Measurements from ENCODE around the gene PCSK4. TPM values are rescaled to one million over a fixed set of nuclear protein-coding genes. Genes with fewer than 3 reads are reported as not detected.

Gene PCSK4
- total RNA-seq, 2 donors from 2014 or later: 13.3 to 16.6 TPM

DNA sequence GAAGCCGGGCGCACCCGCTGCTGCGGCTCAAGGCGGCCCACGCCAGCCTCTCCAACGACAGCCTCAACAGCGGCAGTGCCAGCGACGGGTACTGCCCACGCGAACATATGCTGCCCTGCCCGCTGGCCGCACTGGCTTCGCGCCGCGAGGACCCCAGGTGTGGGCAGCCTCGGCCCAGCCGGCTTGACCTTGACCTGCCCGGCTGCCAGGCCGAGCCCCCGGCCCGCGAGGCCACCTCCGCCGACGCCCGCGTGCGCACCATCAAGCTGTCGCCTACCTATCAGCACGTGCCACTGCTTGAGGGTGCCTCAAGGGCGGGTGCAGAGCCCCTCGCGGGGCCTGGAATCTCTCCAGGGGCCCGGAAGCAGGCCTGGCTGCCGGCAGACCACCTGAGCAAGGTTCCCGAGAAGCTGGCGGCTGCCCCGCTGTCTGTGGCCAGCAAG lies 24.1 kb downstream of the PCSK4 start:
- H3K4me1 Mint-ChIP-seq (ENCODE audit: low read depth): peaks cover 4% of the 10 kb centered on the region
- H3K27me3 Mint-ChIP-seq (ENCODE audit: low read depth): peaks cover 2% of the 10 kb centered on the region
- H3K4me3 Mint-ChIP-seq: no peak overlapping the region
- H3K36me3 Mint-ChIP-seq (ENCODE audit: insufficient read depth in 2 of 2): no peaks in the 10 kb centered on the region
- no peak overlapping the region for H3K27ac Mint-ChIP-seq
- DNase-seq (no peak), ATAC-seq (replicated peaks in 1 of 2) (no peak)
- H3K9me3 Mint-ChIP-seq: no peaks in the 10 kb centered on the region

- Mint-ChIP-seq H3K36me3 (ENCODE audit: insufficient read depth in 2 of 2) (no peaks in the 10 kb centered on the region), H3K4me3 (no peak overlapping the region), H3K27me3 (ENCODE audit: low read depth) (no peaks in the 10 kb centered on the region), H3K9me3 (no peaks in the 10 kb centered on the region), H3K4me1 (ENCODE audit: low read depth) (peaks cover 4% of the 10 kb centered on the region), H3K27ac (no peak overlapping the region)
- ATAC-seq (replicated peaks in 1 of 2) (peak in 1 of 2 donors; percentile 48), DNase-seq (peak; percentile 47 to 65)
These were observed 24.7 kb downstream of the PCSK4 start for GRCh38 chr19:1465191-1466016.

DNA sequence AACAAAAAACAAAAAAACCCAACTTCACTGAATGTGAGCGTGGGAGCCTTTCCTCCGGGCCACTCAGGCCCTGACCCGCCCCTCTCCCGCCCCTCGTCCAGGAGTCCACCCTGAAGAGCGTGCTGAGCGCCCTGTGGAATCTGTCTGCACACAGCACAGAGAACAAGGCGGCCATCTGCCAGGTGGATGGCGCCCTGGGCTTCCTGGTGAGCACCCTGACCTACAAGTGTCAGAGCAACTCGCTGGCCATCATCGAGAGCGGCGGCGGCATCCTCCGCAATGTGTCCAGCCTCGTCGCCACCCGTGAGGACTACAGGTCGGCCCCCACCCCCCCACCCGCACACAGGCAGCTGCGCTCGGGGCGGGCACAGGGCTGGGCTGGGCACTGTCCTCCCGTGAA lies 28.3 kb downstream of the PCSK4 start:
- Mint-ChIP-seq H3K27me3 (ENCODE audit: low read depth) (peaks cover 6% of the 10 kb centered on the region), H3K4me3 (no peak overlapping the region), H3K9me3 (no peaks in the 10 kb centered on the region), H3K4me1 (ENCODE audit: low read depth) (peaks cover 10% of the 10 kb centered on the region), H3K36me3 (ENCODE audit: insufficient read depth in 2 of 2) (no peaks in the 10 kb centered on the region), H3K27ac (no peak overlapping the region)
- ATAC-seq (replicated peaks in 1 of 2): no peak
- DNase-seq: no peak

DNA sequence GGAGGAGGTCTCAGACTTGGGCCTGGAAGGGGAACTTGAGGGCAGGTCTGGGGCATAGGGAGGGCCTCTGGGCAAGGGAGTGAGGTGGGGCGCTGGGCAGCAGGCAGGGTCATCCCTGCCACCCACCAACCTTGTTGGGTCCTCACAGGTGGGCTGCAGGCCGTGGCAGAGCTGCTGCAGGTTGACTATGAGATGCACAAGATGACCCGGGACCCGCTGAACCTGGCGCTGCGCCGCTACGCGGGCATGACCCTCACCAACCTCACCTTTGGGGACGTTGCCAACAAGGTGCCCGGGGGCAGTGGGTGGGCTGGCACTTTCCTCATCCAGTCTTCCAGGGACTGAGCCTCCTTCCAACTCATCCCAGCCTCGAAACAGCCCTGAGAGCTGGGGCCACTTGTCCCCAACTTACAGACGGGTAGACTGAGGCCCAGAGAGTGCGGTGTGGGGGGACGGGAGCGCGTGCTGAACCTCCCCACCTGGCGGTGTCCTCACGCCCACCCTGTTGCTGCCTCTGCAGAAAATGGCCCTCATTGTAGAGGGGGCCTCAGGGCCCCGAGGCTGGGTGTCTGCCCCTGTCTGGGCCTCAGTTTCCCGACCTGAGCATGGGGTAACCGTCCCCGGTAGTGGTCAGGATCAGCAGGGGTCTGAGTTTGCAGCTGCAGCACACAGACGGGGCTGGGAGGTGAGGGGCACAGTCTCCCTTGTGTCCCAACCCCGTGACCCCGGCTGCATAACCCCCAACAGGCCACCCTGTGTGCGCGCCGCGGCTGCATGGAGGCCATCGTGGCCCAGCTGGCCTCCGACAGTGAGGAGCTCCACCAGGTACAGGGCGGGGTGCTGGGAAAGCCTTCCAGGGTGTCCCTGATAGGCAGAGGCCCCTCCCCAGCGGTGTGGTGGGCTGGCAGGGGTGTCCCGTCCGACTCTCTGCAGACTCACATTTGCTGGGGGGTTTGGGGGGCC lies 29.8 kb downstream of the PCSK4 start:
- Mint-ChIP-seq H3K27ac (no peak overlapping the region), H3K4me1 (ENCODE audit: low read depth) (peaks cover 16% of the 10 kb centered on the region), H3K36me3 (ENCODE audit: insufficient read depth in 2 of 2) (no peaks in the 10 kb centered on the region), H3K4me3 (no peak overlapping the region), H3K27me3 (ENCODE audit: low read depth) (peaks cover 12% of the 10 kb centered on the region), H3K9me3 (no peaks in the 10 kb centered on the region)
- ATAC-seq (replicated peaks in 1 of 2) (no peak), DNase-seq (no peak)

- ATAC-seq (replicated peaks in 1 of 2): no peak
- H3K27me3 Mint-ChIP-seq (ENCODE audit: low read depth): peaks cover 14% of the 10 kb centered on the region
- H3K9me3 Mint-ChIP-seq: no peaks in the 10 kb centered on the region
- H3K27ac Mint-ChIP-seq: no peak overlapping the region
- H3K4me3 Mint-ChIP-seq: no peak overlapping the region
- DNase-seq: no peak
- no peaks in the 10 kb centered on the region for H3K36me3 Mint-ChIP-seq (ENCODE audit: insufficient read depth in 2 of 2)
- peaks cover 17% of the 10 kb centered on the region for H3K4me1 Mint-ChIP-seq (ENCODE audit: low read depth)
These were observed 30.7 kb downstream of the PCSK4 start for GRCh38 chr19:1459479-1459878.

DNA sequence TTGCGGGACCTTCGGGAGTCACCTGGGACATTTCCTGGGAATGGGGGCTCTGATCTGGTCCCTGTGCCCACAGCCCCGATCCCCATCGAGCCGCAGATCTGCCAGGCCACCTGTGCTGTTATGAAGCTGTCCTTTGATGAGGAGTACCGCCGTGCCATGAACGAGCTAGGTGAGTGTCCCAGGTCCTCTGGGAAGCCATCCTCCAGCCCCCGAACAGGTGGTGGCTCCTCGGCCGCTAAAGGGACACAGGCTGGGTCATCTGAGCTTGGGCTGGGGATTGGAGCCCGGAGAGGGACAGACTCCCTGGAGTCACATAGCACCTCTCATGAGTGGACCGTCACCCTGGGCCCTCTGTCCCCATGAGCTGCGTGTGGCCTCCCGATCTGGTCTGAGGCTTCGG lies 32.3 kb downstream of the PCSK4 start:
- H3K4me1 Mint-ChIP-seq (ENCODE audit: low read depth): peaks cover 17% of the 10 kb centered on the region
- no peak for ATAC-seq (replicated peaks in 1 of 2)
- peaks cover 26% of the 10 kb centered on the region for H3K27me3 Mint-ChIP-seq (ENCODE audit: low read depth)
- H3K9me3 Mint-ChIP-seq: no peaks in the 10 kb centered on the region
- no peak overlapping the region for H3K4me3 Mint-ChIP-seq
- no peaks in the 10 kb centered on the region for H3K36me3 Mint-ChIP-seq (ENCODE audit: insufficient read depth in 2 of 2)
- no peak overlapping the region for H3K27ac Mint-ChIP-seq
- DNase-seq: no peak

DNA sequence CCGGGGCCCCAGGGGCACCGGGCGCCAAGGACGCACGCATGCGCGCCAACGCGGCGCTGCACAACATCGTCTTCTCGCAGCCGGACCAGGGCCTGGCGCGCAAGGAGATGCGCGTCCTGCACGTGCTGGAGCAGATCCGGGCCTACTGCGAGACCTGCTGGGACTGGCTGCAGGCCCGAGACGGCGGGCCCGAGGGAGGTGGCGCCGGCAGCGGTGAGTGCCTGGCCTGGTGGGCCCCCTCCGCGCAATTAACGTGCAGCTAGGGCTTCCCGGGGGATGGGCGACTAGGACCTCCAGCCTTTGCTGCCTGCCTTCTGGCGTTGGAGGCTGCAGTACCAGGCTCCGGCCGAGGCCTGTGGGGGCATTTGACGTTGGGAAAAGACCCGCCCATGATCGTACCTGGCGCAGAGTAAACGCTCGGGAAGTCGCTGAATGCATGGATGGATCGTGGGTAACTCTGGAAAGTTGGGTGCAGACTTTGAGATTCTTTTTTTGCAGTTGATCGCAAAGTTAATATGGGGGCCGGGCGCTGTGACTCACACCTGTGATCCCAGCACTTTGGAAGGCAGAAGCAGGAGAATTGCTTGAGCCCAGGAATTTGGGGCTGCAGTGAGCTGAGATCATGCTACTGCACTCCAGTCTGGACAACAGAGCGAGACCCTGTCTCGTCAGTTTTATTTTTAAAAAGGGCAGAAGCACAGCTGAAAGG lies 33.0 kb downstream of the PCSK4 start:
- Mint-ChIP-seq H3K9me3 (no peaks in the 10 kb centered on the region), H3K36me3 (ENCODE audit: insufficient read depth in 2 of 2) (no peaks in the 10 kb centered on the region)
- ATAC-seq (replicated peaks in 1 of 2): no peak

DNA sequence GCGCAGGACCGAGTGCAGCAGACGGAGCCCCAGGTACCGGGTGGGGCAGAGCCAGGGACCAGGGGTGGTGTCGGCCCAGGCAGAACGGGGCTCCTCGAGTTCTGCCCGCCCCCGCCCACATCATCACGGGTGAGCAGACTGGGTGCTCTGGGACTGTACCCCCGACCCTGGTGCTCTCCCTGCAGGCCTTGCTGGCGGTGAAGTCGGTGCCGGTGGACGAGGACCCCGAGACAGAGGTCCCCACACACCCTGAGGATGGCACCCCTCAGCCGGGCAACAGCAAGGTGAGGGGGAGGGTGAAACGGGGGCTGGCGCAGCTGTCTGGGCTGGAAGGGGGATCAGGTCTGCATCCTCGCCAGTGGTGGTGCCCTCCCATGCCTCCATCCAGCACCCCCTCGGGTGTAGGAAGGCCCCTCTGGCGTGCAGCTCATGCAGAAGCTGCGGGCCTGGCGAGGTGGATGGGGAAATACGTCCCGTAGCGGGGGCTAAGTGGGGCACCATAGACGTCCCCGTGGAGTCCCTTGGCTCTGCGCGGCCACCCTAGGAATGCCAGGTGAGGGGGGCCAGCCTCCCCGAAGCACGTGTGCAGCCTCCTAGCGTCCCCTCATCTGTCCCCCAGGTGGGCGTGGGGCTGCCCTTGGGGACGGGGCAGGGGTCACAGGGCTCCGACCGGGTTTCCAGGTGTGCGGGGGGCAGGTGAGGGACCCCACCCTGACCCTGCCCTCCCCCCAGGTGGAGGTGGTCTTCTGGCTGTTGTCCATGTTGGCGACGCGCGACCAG lies 33.8 kb downstream of the PCSK4 start:
- H3K4me3 Mint-ChIP-seq: peak overlapping the region in 1 of 2 donors; percentile 64
- no peak overlapping the region for H3K27ac Mint-ChIP-seq
- no peak for DNase-seq
- no peaks in the 10 kb centered on the region for H3K9me3 Mint-ChIP-seq
- peaks cover 41% of the 10 kb centered on the region for H3K27me3 Mint-ChIP-seq (ENCODE audit: low read depth)
- peaks cover 17% of the 10 kb centered on the region for H3K4me1 Mint-ChIP-seq (ENCODE audit: low read depth)
- H3K36me3 Mint-ChIP-seq (ENCODE audit: insufficient read depth in 2 of 2): no peaks in the 10 kb centered on the region
- ATAC-seq (replicated peaks in 1 of 2): no peak

More for the DNA sequence above, 33.0 kb downstream of the PCSK4 start:
- H3K27me3 Mint-ChIP-seq (ENCODE audit: low read depth): peaks cover 33% of the 10 kb centered on the region
- H3K27ac Mint-ChIP-seq: no peak overlapping the region
- no peak for DNase-seq
- no peak overlapping the region for H3K4me3 Mint-ChIP-seq
- peaks cover 17% of the 10 kb centered on the region for H3K4me1 Mint-ChIP-seq (ENCODE audit: low read depth)

- ATAC-seq (replicated peaks in 1 of 2) (peak; percentile 75 to 81), DNase-seq (peak; percentile 80 to 84)
- H3K9me3 Mint-ChIP-seq: no peaks in the 10 kb centered on the region
- H3K27me3 Mint-ChIP-seq (ENCODE audit: low read depth): peaks cover 49% of the 10 kb centered on the region
- peaks cover 23% of the 10 kb centered on the region for H3K4me1 Mint-ChIP-seq (ENCODE audit: low read depth)
- H3K27ac Mint-ChIP-seq: no peak overlapping the region
- no peaks in the 10 kb centered on the region for H3K36me3 Mint-ChIP-seq (ENCODE audit: insufficient read depth in 2 of 2)
- peak overlapping the region; percentile 31 to 64 for H3K4me3 Mint-ChIP-seq
These were observed 34.6 kb downstream of the PCSK4 start for GRCh38 chr19:1455336-1456120.

DNA sequence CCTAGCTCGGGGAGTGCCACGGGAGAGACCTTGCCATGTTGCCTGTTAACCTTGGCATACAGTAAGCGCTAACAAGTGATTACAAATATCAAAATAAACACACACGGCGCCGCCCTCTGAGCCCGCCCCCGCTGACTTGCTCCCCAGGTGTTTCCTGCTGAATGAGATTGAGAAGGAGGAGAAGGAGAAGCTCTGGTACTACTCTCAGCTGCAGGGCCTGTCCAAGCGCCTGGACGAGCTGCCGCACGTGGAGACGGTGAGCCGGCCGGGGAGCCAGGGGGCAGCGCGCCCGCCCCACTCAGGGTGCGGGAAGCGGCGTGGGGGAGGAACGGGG lies 35.2 kb downstream of the PCSK4 start:
- DNase-seq: no peak
- peaks cover 26% of the 10 kb centered on the region for H3K4me1 Mint-ChIP-seq (ENCODE audit: low read depth)
- peaks cover 52% of the 10 kb centered on the region for H3K27me3 Mint-ChIP-seq (ENCODE audit: low read depth)
- no peak overlapping the region for H3K27ac Mint-ChIP-seq
- ATAC-seq (replicated peaks in 1 of 2): no peak
- no peaks in the 10 kb centered on the region for H3K9me3 Mint-ChIP-seq
- H3K4me3 Mint-ChIP-seq: peak overlapping the region; percentile 27 to 40
- H3K36me3 Mint-ChIP-seq (ENCODE audit: insufficient read depth in 2 of 2): no peaks in the 10 kb centered on the region

DNA sequence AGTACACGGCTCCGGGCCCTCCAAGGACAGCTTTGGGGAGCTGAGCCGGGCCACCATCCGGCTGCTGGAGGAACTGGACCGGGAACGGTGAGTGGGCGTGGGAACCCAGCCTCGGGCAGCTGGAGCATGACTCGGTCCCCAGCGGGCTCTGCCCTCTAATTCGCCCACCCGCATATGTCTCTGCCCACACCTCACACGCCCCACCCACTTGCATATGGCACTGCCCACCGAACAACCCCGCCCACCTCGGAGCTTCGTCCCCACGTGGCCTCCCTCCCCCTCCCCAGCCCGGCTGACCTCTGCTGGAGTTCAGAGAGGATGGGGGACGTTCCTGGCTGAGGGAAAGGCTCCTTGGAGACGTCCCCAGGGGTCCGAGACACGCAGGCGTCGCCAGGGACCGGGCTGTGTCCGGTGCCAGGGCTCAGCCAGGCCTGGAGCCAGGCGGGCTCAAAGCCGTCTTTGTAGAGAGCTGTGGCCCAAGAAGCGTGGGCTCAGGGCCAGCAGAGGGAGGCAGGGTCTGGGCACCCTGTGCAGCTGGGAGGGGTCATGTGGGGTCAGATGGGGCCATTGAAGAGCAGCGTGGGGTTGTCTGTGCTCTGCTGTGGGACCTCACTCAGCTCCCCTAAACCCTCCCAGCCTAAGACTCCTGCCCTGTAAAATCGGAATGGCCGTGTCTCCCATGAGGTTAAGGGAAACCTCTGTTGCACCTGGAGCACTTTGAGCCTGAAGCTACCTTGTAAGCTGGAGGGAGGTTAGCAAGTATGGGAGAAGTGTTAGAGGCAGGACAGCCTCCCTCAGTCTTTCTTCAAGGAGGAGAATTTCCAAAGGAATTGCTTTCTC lies 36.4 kb downstream of the PCSK4 start:
- Mint-ChIP-seq H3K4me3 (no peak overlapping the region), H3K36me3 (ENCODE audit: insufficient read depth in 2 of 2) (no peaks in the 10 kb centered on the region), H3K4me1 (ENCODE audit: low read depth) (peaks cover 24% of the 10 kb centered on the region), H3K27me3 (ENCODE audit: low read depth) (peaks cover 61% of the 10 kb centered on the region), H3K27ac (no peak overlapping the region), H3K9me3 (no peaks in the 10 kb centered on the region)
- DNase-seq: peak in 1 of 2 donors; percentile 44
- no peak for ATAC-seq (replicated peaks in 1 of 2)

Data from activated T-cell treated with anti-CD3 and anti-CD28 coated beads, Interleukin-2, amount 50 U/mL, for 72 hours (primary cell).